HepG2 (cell line): ENCODE measurements around the gene SLC6A9. TPM values are rescaled to one million over a fixed set of nuclear protein-coding genes. Genes with fewer than 3 reads are reported as not detected.

Source experiments
- AGO2 ChIP-seq: fragments of 200-400 bp; formaldehyde crosslinking; optimal IDR thresholded peaks from 2 replicates; pipeline ENCODE3; 2017; ENCODE audit warnings: mild to moderate bottlenecking, low read depth, low read length, moderate library complexity
- ATF2 ChIP-seq: sonication (generic); formaldehyde crosslinking; IDR thresholded peaks from 2 replicates; pipeline ENCODE4 v1.4.0; 2020; ENCODE audit warnings: missing genetic modification reagents
- CEBPB ChIP-seq: IDR thresholded peaks from 2 replicates; pipeline ENCODE4 v1.6.1; 2011; ENCODE audit warnings: low read depth, low read length, improper control_type of control experiment, borderline replicate concordance
- FOXP4 ChIP-seq: sonication (generic); formaldehyde crosslinking; IDR thresholded peaks from 2 replicates; pipeline ENCODE4 v1.4.0; 2020; ENCODE audit warnings: missing genetic modification reagents
- GMEB1 ChIP-seq: sonication (generic); formaldehyde crosslinking; IDR thresholded peaks from 2 replicates; pipeline ENCODE4 v1.5.1; 2020; ENCODE audit warnings: missing genetic modification reagents, mild to moderate bottlenecking, borderline replicate concordance
- HNRNPLL ChIP-seq: fragments of 200-400 bp; formaldehyde crosslinking; IDR thresholded peaks from 2 replicates; pipeline ENCODE4 v1.6.1; 2017; ENCODE audit warnings: mild to moderate bottlenecking, low read depth, low read length; ENCODE audit not compliant: poor library complexity, severe bottlenecking
- HNRNPUL1 ChIP-seq: fragments of 200-400 bp; formaldehyde crosslinking; IDR thresholded peaks from 2 replicates; pipeline ENCODE4 v1.6.1; 2017; ENCODE audit warnings: low read depth, mild to moderate bottlenecking, low read length, moderate library complexity
- RBM39 ChIP-seq: fragments of 200-400 bp; formaldehyde crosslinking; IDR thresholded peaks from one replicate; pipeline ENCODE4 v1.6.1; 2018; ENCODE audit warnings: antibody characterized with exemption, mild to moderate bottlenecking, low read depth, low read length; ENCODE audit not compliant: poor library complexity, severe bottlenecking
- RELA ChIP-seq: sonication (generic); formaldehyde crosslinking; IDR thresholded peaks from 2 replicates; pipeline ENCODE4 v1.4.0; 2020; ENCODE audit warnings: missing genetic modification reagents
- SIN3A ChIP-seq: IDR thresholded peaks from 2 replicates; pipeline ENCODE4 v1.6.1; 2011; ENCODE audit warnings: low read depth, mild to moderate bottlenecking, control low read depth, low read length, borderline replicate concordance
- YY1 ChIP-seq: IDR thresholded peaks from 2 replicates; pipeline ENCODE4 v1.6.1; 2011; ENCODE audit warnings: low read length, low read depth, moderate library complexity, mild to moderate bottlenecking; ENCODE audit not compliant: insufficient read depth, insufficient replicate concordance
- ZFP82 ChIP-seq: sonication (generic); formaldehyde crosslinking; IDR thresholded peaks from 2 replicates; pipeline ENCODE4 v1.5.1; 2020; ENCODE audit warnings: mild to moderate bottlenecking, missing genetic modification reagents, borderline replicate concordance
- ZNF564 ChIP-seq: sonication (generic); formaldehyde crosslinking; IDR thresholded peaks from 2 replicates; pipeline ENCODE4 v1.8.1; 2023; ENCODE audit warnings: mild to moderate bottlenecking, missing genetic modification reagents
- ZNF766 ChIP-seq: sonication (generic); formaldehyde crosslinking; IDR thresholded peaks from 2 replicates; pipeline ENCODE4 v1.5.0; 2020; ENCODE audit warnings: missing genetic modification reagents, borderline replicate concordance
- polyA plus RNA-seq, 8 experiments: library from polyadenylated mRNA; depleted of rRNA in 3 of 8; stranded (reverse) in 7 of 8; unstranded in 1 of 8; fragments of >200 nt; fragmentation: Illumina TruSeq in 4 of 8; extraction: Trizol in 4 of 8; gene quantifications; 2 replicates each; pipeline versions ENCODE4 v1.2.1 to v1.2.3, GENCODE V29; 2011 to 2016; ENCODE audit warnings: low read depth in 4 of 8, missing spikeins in 1 of 8, mixed read lengths in 1 of 8; ENCODE audit not compliant: insufficient read depth in 1 of 8
- total RNA-seq, 5 experiments: library from RNA; depleted of rRNA; stranded (reverse); fragments of >200 nt; fragmentation: Illumina TruSeq; extraction: Trizol; gene quantifications; 2 replicates each; pipeline ENCODE4 v1.2.3, GENCODE V29; 2016; ENCODE audit warnings: low read depth in 1 of 5
- TF ChIP-seq, protein P1 (sequence below): sonication (generic); formaldehyde crosslinking; IDR thresholded peaks from 2 replicates; pipeline ENCODE4 v1.5.1; 2020; ENCODE audit warnings: mild to moderate bottlenecking, missing genetic modification reagents, borderline replicate concordance
- TF ChIP-seq, protein P2 (sequence below): IDR thresholded peaks from 2 replicates; pipeline ENCODE4 v1.6.1; 2016

SLC6A9 gene
- total and polyA plus RNA-seq, 2 of the 13 experiments (the other 11 are each of a cell fraction or from before 2014, with no cell fraction given), result 8.5 to 9.9 TPM

- TF ChIP-seq, protein P1, sequence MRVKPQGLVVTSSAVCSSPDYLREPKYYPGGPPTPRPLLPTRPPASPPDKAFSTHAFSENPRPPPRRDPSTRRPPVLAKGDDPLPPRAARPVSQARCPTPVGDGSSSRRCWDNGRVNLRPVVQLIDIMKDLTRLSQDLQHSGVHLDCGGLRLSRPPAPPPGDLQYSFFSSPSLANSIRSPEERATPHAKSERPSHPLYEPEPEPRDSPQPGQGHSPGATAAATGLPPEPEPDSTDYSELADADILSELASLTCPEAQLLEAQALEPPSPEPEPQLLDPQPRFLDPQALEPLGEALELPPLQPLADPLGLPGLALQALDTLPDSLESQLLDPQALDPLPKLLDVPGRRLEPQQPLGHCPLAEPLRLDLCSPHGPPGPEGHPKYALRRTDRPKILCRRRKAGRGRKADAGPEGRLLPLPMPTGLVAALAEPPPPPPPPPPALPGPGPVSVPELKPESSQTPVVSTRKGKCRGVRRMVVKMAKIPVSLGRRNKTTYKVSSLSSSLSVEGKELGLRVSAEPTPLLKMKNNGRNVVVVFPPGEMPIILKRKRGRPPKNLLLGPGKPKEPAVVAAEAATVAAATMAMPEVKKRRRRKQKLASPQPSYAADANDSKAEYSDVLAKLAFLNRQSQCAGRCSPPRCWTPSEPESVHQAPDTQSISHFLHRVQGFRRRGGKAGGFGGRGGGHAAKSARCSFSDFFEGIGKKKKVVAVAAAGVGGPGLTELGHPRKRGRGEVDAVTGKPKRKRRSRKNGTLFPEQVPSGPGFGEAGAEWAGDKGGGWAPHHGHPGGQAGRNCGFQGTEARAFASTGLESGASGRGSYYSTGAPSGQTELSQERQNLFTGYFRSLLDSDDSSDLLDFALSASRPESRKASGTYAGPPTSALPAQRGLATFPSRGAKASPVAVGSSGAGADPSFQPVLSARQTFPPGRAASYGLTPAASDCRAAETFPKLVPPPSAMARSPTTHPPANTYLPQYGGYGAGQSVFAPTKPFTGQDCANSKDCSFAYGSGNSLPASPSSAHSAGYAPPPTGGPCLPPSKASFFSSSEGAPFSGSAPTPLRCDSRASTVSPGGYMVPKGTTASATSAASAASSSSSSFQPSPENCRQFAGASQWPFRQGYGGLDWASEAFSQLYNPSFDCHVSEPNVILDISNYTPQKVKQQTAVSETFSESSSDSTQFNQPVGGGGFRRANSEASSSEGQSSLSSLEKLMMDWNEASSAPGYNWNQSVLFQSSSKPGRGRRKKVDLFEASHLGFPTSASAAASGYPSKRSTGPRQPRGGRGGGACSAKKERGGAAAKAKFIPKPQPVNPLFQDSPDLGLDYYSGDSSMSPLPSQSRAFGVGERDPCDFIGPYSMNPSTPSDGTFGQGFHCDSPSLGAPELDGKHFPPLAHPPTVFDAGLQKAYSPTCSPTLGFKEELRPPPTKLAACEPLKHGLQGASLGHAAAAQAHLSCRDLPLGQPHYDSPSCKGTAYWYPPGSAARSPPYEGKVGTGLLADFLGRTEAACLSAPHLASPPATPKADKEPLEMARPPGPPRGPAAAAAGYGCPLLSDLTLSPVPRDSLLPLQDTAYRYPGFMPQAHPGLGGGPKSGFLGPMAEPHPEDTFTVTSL, result 0 out of 2 replicates have a peak, but pooled peaks have one; percentile 24
- TF ChIP-seq CEBPB (no peak), GMEB1 (CRISPR knock-in tag) (peak; percentile 37; the same call in 1 of the 2 replicates), ATF2 (CRISPR knock-in tag) (no peak), AGO2 (peak; percentile 85), ZNF564 (no peak), YY1 (peak; percentile 22), SIN3A (peak; percentile 33; the same call in 1 of the 2 replicates), ZNF766 (CRISPR knock-in tag) (peak; percentile 29; the same call in 1 of the 2 replicates), RBM39 (no peak), RELA (CRISPR knock-in tag) (no peak), HNRNPUL1 (no peak), HNRNPLL (peak; percentile 20), ZFP82 (peak; percentile 61; the same call in 1 of the 2 replicates), FOXP4 (CRISPR knock-in tag) (0 out of 2 replicates have a peak, but pooled peaks have one; percentile 24)
- TF ChIP-seq, protein P2, sequence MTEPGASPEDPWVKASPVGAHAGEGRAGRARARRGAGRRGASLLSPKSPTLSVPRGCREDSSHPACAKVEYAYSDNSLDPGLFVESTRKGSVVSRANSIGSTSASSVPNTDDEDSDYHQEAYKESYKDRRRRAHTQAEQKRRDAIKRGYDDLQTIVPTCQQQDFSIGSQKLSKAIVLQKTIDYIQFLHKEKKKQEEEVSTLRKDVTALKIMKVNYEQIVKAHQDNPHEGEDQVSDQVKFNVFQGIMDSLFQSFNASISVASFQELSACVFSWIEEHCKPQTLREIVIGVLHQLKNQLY (CRISPR knock-in tag), result no peak
Observed at GRCh38 chr1:43978551-43979260, 52.6 kb downstream of the SLC6A9 start, which contains the start of gene B4GALT2 (continued).
